ENCODE measurements around the gene ARHGEF11. TPM values are rescaled to one million over a fixed set of nuclear protein-coding genes. Genes with fewer than 3 reads are reported as not detected.

The ARHGEF11 gene
- total RNA-seq, 1 donor from 2014 or later = 43.5 TPM

- no peak for TF ChIP-seq CTCF (IDR thresholded peaks at IDR 0.05)
- DNase-seq (ENCODE audit: low spot score in 2 of 2) = no peak
- no peak overlapping the region for H3K4me3 ChIP-seq
Measured at GRCh38 chr1:156912310-156912709, 133.2 kb downstream of the ARHGEF11 start.

GRCh38 chr1:156911577-156912298 is 133.8 kb downstream of the ARHGEF11 start:
- H3K36me3 ChIP-seq = peaks cover 32 to 49% of the 10 kb centered on the region in 2 donors

More at GRCh38 chr1:156912310-156912709, 133.2 kb downstream of the ARHGEF11 start:
- Histone ChIP-seq H3K27me3 (no peaks in the 10 kb centered on the region), H3K9me3 (no peaks in the 10 kb centered on the region), H3K27ac (no peak overlapping the region), H3K36me3 (peaks cover 28 to 48% of the 10 kb centered on the region in 2 donors), H3K4me1 (no peaks in the 10 kb centered on the region)
- intact Hi-C loops (cut with DNase I) = no loop called here

GRCh38 chr1:156910309-156910782 is 135.2 kb downstream of the ARHGEF11 start:
- intact Hi-C loops (cut with DNase I) = no loop called here
- Histone ChIP-seq H3K4me1 (no peaks in the 10 kb centered on the region), H3K36me3 (peaks cover 37 to 48% of the 10 kb centered on the region in 2 donors), H3K27ac (no peak overlapping the region), H3K27me3 (no peaks in the 10 kb centered on the region), H3K4me3 (no peak overlapping the region), H3K9me3 (no peaks in the 10 kb centered on the region)
- DNase-seq (ENCODE audit: low spot score in 2 of 2) = no peak
- TF ChIP-seq CTCF (IDR thresholded peaks at IDR 0.05) = peak; percentile 27 to 68 (median 56)

More at GRCh38 chr1:156911577-156912298, 133.8 kb downstream of the ARHGEF11 start:
- intact Hi-C loops (cut with DNase I) = no loop called here
- H3K4me1 ChIP-seq = no peaks in the 10 kb centered on the region
- no peaks in the 10 kb centered on the region for H3K27me3 ChIP-seq
- no peak for TF ChIP-seq CTCF (IDR thresholded peaks at IDR 0.05)
- no peaks in the 10 kb centered on the region for H3K9me3 ChIP-seq
- no peak overlapping the region for H3K27ac ChIP-seq
- DNase-seq (ENCODE audit: low spot score in 2 of 2) = no peak
- no peak overlapping the region for H3K4me3 ChIP-seq

- no peak for DNase-seq (ENCODE audit: low spot score in 2 of 2)
- H3K4me3 ChIP-seq = no peak overlapping the region
- no peak overlapping the region for H3K27ac ChIP-seq
- intact Hi-C loops (cut with DNase I) = no loop called here
- no peaks in the 10 kb centered on the region for H3K27me3 ChIP-seq
- H3K9me3 ChIP-seq = no peaks in the 10 kb centered on the region
- H3K4me1 ChIP-seq = no peaks in the 10 kb centered on the region
- H3K36me3 ChIP-seq = peaks cover 32 to 44% of the 10 kb centered on the region in 2 donors
- TF ChIP-seq CTCF (IDR thresholded peaks at IDR 0.05) = no peak
Measured at GRCh38 chr1:156909671-156910070, 135.9 kb downstream of the ARHGEF11 start.

GRCh38 chr1:156908955-156909354 is 136.6 kb downstream of the ARHGEF11 start:
- peaks cover 27 to 38% of the 10 kb centered on the region in 2 donors for H3K36me3 ChIP-seq
- TF ChIP-seq CTCF (IDR thresholded peaks at IDR 0.05) = no peak
- H3K9me3 ChIP-seq = no peaks in the 10 kb centered on the region
- intact Hi-C loops (cut with DNase I) = no loop called here
- H3K27me3 ChIP-seq = no peaks in the 10 kb centered on the region
- no peak overlapping the region for H3K4me3 ChIP-seq
- DNase-seq (ENCODE audit: low spot score in 2 of 2) = no peak
- no peak overlapping the region for H3K27ac ChIP-seq
- H3K4me1 ChIP-seq = no peaks in the 10 kb centered on the region

Measured in ascending aorta (tissue), 2 donors.